DMS 273 treated with DMSO at 0.1 percent for 48 hours (cell line): Measurements from ENCODE around the gene FAM184A.

Experiments
- DNase-seq: peaks from one replicate; lab custom pipeline; 2025; lab: John Stamatoyannopoulos, UW

FAM184A gene

GRCh38 chr6:118967239-118967638 lies 111.2 kb downstream of the FAM184A start:
- DNase-seq = no peak

- DNase-seq = no peak
Observed at GRCh38 chr6:118965843-118966370, 112.6 kb downstream of the FAM184A start.

- DNase-seq = no peak
Observed at GRCh38 chr6:118965371-118965770, 113.1 kb downstream of the FAM184A start.

GRCh38 chr6:118963003-118963402 lies 115.5 kb downstream of the FAM184A start:
- DNase-seq = no peak

DNA sequence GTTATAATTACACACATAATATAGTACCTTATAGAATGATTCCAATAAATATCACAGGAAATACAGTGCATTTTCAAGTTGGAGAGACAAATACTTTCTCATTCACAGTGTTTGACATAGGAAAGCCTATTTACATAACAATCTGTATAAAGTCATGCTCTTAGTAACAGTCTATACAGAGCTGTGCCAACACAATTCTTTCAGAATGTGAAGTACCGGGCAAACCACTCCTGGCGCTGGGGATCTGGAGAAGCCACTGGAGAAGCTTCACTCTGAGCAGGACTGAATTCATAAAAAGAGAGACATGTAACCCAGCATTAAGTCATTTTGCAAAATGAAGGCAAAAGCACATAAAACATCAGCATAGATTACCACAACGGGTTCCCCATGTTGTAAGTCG lies 118.6 kb downstream of the FAM184A start:
- no peak for DNase-seq

GRCh38 chr6:118953391-118953790 lies 125.1 kb downstream of the FAM184A start:
- DNase-seq = no peak

DNA sequence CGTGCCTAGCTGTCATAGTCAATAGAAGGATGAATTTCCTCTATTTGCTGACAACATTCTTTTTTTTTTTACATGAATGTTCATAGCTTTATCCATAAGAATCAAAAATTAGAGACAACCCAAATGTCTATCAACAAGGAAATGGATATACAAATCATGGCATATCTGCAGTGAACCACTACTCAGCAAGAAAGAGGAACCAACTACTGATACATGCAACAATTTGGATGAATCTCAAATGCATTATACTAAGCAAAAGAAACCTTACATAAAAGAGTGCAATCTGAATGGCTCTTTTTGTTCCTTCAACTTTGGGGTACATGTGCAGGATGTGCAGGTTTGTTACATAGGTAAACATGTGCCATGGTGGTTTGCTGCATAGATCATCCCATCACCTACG lies 125.8 kb downstream of the FAM184A start:
- no peak for DNase-seq

DNA sequence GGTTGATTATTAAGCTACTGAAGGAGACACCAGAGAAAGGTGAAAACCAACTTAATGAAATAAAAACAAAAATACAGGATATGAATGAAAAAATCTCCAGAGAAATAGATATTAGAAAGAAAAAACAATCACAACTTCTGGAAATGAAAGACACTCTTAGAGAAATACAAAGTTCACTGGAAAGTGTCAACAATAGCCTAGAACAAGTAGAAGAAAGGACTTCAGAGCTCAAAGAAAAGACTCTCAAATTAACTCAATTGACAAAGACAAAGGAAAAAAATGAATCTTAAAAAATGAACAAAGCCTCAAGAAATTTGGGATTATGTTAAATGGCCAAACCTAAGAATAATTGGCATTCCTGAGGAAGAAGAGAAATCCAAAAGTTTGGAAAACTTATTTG lies 133.2 kb downstream of the FAM184A start:
- no peak for DNase-seq

GRCh38 chr6:118940770-118941169 lies 137.7 kb downstream of the FAM184A start:
- DNase-seq = no peak

DNA sequence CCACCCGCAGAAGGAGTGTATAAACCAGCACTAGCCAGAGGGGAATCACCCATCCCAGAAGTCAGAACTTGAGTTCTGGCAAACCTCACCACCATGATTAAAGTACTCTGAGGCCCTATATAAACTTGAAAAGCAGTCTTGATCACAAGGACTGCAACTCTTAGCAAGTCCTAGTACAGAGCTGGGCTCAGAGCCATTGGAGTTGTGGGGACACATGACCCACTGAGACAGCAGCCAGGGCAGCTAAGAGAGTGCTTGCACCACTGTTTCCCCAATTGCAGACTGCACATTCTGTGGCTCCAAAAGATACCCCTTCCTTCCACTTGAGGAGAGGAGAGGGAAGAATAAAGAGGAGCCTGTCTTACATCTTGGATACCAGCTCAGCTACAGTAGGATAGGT lies 138.8 kb downstream of the FAM184A start:
- no peak for DNase-seq

- no peak for DNase-seq
Observed at GRCh38 chr6:118935978-118936703, 142.3 kb downstream of the FAM184A start.

DNA sequence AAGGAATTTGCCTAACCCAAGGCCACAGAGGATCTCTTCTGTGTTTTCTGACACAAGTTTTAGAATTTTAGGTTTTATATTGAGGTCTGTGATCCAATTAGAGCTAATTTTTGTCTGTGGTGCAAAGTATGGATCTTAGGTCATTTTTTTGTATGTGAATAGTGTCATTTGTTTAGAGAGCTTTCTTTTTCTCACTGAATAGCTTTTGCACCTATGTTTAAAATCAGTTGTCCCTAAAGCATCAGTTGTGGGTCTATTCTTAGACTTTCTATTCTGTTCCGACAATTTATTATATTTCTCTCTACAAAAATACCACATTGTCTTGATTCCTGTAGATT lies 143.2 kb downstream of the FAM184A start:
- no peak for DNase-seq

DNA sequence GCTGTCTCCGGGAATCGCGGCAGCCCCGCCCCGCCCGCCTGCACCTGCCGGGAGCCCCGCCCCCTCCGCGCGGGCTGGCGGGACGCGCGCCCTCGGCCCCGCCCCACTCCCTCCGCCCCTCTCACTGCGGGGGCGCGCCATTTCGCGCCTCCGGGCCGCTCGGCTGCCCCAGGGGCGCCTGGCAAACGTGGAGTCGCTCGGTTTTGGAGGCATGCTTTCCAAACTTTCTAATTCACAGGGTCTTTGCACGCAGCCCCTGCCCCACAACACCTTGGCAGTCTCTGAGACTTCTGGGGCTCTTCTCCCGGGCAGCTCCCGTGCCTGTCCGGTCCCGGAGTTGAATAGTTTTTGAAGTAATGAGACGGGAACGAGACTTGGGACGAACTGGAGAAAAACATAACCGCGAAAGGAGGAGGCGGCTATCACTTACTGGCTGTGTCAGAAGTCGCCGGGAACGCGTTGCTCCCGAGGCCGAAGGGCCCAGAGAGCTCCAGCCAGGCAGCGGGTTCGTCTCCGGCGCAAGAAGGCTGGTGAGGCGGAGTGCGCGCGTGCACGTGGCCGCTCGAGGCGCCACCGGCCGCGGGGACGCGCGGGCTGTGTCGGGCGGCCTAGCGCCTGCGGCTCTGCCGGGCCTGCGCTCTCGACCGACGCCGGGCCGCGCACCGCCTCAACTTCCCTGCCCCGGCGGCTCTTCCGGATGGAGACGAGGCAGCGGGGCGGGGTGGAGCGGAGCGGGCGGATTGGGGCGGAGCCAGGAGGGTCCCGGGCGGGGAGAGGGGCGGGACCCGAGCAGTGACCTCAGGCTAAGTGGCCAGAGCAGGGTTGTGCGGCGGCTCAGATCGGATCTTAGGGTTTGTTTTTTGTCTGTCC lies 143.8 kb downstream of the FAM184A start, which contains the start of gene MCM9:
Gene MCM9 (minus strand): TSS at position 699 of the 870 bp plus-strand sequence. CDS start 3,436 bp downstream, outside the sequence.
- peak; percentile 58 for DNase-seq

GRCh38 chr6:118933855-118934460 lies 144.5 kb downstream of the FAM184A start:
- no peak for DNase-seq

GRCh38 chr6:118932421-118932820 lies 146.0 kb downstream of the FAM184A start:
- DNase-seq = no peak

- no peak for DNase-seq
Observed at GRCh38 chr6:118931436-118931835, 147.0 kb downstream of the FAM184A start.

DNA sequence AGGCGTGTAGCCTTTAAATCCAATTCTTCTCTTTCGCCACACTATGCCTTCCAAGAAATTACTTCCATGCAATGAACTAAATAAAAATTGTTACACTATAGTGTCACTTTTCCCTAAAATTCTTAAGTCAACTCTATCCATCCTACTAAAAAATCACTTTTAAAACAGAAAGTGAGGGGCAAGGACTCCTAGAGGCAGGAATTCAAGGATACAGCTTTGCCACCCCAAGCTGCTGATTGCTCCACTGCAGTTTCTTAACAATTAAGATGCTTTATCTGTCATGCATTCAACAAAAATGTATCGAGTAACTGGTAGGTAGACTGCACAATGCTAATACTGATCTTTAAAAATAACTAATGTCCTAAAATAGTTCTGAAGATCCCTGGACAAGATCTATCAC lies 147.8 kb downstream of the FAM184A start:
- DNase-seq = no peak

- no peak for DNase-seq
Observed at GRCh38 chr6:118923035-118923434, 155.4 kb downstream of the FAM184A start.

- no peak for DNase-seq
Observed at GRCh38 chr6:118921084-118921483, 157.4 kb downstream of the FAM184A start.

DNA sequence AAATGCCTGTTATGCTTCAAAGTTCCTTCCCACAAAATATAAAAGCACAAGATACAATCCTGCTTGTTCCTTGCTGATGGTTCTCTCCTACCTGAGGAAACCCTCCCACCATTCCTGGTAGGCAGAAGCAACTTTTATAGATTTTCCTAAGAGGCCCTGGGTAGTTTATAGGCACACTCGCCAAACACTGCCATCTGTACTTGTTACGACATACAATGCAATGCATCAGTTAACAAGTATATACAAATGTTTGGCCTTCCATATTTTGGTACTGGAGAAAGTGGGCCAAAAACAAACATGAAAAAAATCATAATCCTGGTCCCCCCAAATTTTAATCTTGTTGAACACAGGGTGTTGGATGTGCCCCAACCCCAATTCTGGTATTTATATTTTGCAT lies 160.1 kb downstream of the FAM184A start:
- DNase-seq = peak; percentile 7

DNA sequence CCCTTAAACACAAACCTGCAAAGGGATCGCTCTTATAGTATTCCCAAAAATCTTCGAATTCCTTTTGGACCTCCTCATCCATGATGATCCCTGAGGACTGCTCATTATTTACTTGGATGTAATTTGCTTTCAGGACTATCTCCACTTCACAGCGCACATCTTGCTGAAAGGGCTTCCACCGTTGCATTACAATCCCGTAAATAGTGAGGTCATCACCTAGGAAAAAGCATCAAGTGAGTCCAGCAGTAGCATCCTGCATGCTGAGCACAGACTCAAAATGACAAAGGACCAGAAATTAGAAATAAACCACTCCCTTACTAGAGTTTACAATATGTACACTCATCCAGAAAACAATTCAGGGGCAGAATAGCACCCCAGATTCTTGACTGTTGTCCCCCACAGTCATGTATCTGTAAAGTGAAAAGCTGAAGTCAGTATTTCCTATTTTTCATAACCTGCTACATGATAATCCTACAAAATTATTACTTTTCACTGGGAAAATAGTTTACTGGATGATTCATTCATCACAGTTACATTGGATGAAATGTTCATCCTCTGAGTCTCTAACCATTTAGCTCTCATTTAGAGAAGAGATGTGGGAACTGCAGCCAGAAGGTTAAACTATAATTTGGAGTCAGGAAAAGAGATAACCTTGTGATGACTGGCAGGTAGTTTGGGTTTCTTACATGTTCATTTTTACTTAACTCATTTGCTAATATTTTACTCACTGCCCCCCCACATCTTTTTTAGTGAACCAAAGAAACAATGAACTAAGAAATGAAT lies 160.7 kb downstream of the FAM184A start:
- DNase-seq = no peak

GRCh38 chr6:118914598-118914997 lies 163.9 kb downstream of the FAM184A start:
- no peak for DNase-seq
